Measurements from ENCODE around the gene RAPGEF5. TPM values are rescaled to one million over a fixed set of nuclear protein-coding genes. Genes with fewer than 3 reads are reported as not detected.

The RAPGEF5 gene
- total and polyA plus RNA-seq, 8 donors: 1.5 to 190 (median 12.7) TPM

GRCh38 chr7:22275661-22276060 lies 81.3 kb downstream of the RAPGEF5 start:
- no peaks in the 10 kb centered on the region for H3K36me3 ChIP-seq
- no peak for DNase-seq
- H3K27ac ChIP-seq: no peak overlapping the region
- TF ChIP-seq POLR2A (IDR thresholded peaks at IDR 0.05) (no peak), EP300 (IDR thresholded peaks at IDR 0.05) (no peak), POLR2AphosphoS5 (IDR thresholded peaks at IDR 0.05) (no peak)
- TF ChIP-seq, protein P1, sequence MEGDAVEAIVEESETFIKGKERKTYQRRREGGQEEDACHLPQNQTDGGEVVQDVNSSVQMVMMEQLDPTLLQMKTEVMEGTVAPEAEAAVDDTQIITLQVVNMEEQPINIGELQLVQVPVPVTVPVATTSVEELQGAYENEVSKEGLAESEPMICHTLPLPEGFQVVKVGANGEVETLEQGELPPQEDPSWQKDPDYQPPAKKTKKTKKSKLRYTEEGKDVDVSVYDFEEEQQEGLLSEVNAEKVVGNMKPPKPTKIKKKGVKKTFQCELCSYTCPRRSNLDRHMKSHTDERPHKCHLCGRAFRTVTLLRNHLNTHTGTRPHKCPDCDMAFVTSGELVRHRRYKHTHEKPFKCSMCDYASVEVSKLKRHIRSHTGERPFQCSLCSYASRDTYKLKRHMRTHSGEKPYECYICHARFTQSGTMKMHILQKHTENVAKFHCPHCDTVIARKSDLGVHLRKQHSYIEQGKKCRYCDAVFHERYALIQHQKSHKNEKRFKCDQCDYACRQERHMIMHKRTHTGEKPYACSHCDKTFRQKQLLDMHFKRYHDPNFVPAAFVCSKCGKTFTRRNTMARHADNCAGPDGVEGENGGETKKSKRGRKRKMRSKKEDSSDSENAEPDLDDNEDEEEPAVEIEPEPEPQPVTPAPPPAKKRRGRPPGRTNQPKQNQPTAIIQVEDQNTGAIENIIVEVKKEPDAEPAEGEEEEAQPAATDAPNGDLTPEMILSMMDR (IDR thresholded peaks at IDR 0.05): no peak
- intact Hi-C loops (cut with DNase I; ENCODE audit: low total_unique reads): no loop called here
- no peak overlapping the region for H3K4me3 ChIP-seq
- no peaks in the 10 kb centered on the region for H3K4me1 ChIP-seq
- 76 to 86% (median 82%) methylated on average over 2 of the region's 2 CpGs for WGBS, 5 donors
- H3K27me3 ChIP-seq: no peaks in the 10 kb centered on the region
- H3K9me3 ChIP-seq: no peaks in the 10 kb centered on the region

- Histone ChIP-seq H3K4me1 (no peaks in the 10 kb centered on the region), H3K27me3 (no peaks in the 10 kb centered on the region), H3K27ac (no peak overlapping the region), H3K4me3 (no peak overlapping the region), H3K9me3 (no peaks in the 10 kb centered on the region), H3K36me3 (no peaks in the 10 kb centered on the region)
- TF ChIP-seq POLR2A (IDR thresholded peaks at IDR 0.05) (no peak), EP300 (IDR thresholded peaks at IDR 0.05) (no peak), POLR2AphosphoS5 (IDR thresholded peaks at IDR 0.05) (no peak)
- TF ChIP-seq, protein P1 (IDR thresholded peaks at IDR 0.05): no peak
- DNase-seq: no peak
- 74 to 88% (median 76%) methylated on average over 4 of the region's 4 CpGs for WGBS, 5 donors
- intact Hi-C loops (cut with DNase I; ENCODE audit: low total_unique reads): no loop called here
Measured at GRCh38 chr7:22271311-22271710, 85.6 kb downstream of the RAPGEF5 start.

- intact Hi-C loops (cut with DNase I; ENCODE audit: low total_unique reads): no loop called here
- H3K27me3 ChIP-seq: no peaks in the 10 kb centered on the region
- no peak for DNase-seq
- H3K4me3 ChIP-seq: no peak overlapping the region
- H3K36me3 ChIP-seq: no peaks in the 10 kb centered on the region
- H3K9me3 ChIP-seq: no peaks in the 10 kb centered on the region
- TF ChIP-seq POLR2A (IDR thresholded peaks at IDR 0.05) (no peak), POLR2AphosphoS5 (IDR thresholded peaks at IDR 0.05) (no peak), EP300 (IDR thresholded peaks at IDR 0.05) (no peak)
- TF ChIP-seq, protein P1 (IDR thresholded peaks at IDR 0.05): no peak
- no peaks in the 10 kb centered on the region for H3K4me1 ChIP-seq
- no peak overlapping the region for H3K27ac ChIP-seq
Measured at GRCh38 chr7:22270371-22270770, 86.6 kb downstream of the RAPGEF5 start.

GRCh38 chr7:22269963-22270362 lies 87.0 kb downstream of the RAPGEF5 start:
- H3K4me3 ChIP-seq: no peak overlapping the region
- 55 to 74% (median 67%) methylated on average over 3 of the region's 3 CpGs for WGBS, 5 donors
- TF ChIP-seq EP300 (IDR thresholded peaks at IDR 0.05) (no peak), POLR2A (IDR thresholded peaks at IDR 0.05) (no peak), POLR2AphosphoS5 (IDR thresholded peaks at IDR 0.05) (no peak)
- TF ChIP-seq, protein P1 (IDR thresholded peaks at IDR 0.05): no peak
- intact Hi-C loops (cut with DNase I; ENCODE audit: low total_unique reads): no loop called here
- H3K36me3 ChIP-seq: no peaks in the 10 kb centered on the region
- H3K27me3 ChIP-seq: no peaks in the 10 kb centered on the region
- no peaks in the 10 kb centered on the region for H3K9me3 ChIP-seq
- H3K27ac ChIP-seq: no peak overlapping the region
- peak; percentile 47 to 57 for DNase-seq
- no peaks in the 10 kb centered on the region for H3K4me1 ChIP-seq

Measured in stomach (tissue), 9 donors.